Astrocyte (in vitro differentiated cells and primary cell): ENCODE data around the gene CRYBG1.

ENCODE experiments used
- CTCF ChIP-seq: IDR thresholded peaks from 2 replicates; pipeline ENCODE4 v1.5.1; 2011; ENCODE audit warnings: low read depth, mild to moderate bottlenecking, inconsistent platforms, low read length, moderate library complexity; ENCODE audit not compliant: insufficient read depth
- EZH2 ChIP-seq: IDR thresholded peaks from 2 replicates; pipeline ENCODE4 v1.6.1; 2012; ENCODE audit warnings: mild to moderate bottlenecking, low read length, inconsistent platforms; ENCODE audit not compliant: insufficient read depth

- TF ChIP-seq CTCF (no peak), EZH2 (no peak)
Observed at GRCh38 chr6:106453756-106454367, 93.3 kb downstream of the CRYBG1 start.
